Osteoblast (primary cell): ENCODE data around the gene ANO4. TPM values are rescaled to one million over a fixed set of nuclear protein-coding genes. Genes with fewer than 3 reads are reported as not detected.

Source experiments
- DNase-seq: peaks from one replicate; pipeline ENCODE4 v3.0.0; 2011; ENCODE audit warnings: low spot score, mixed read lengths; ENCODE audit not compliant: insufficient read length; ENCODE audit errors: missing footprints
- H2AFZ ChIP-seq: 2 replicates; pipeline ENCODE4 v1.6.0; 2011; ENCODE audit warnings: mild to moderate bottlenecking, low read length
- H3K27ac ChIP-seq: 2 replicates; pipeline ENCODE4 v1.5.1; 2011; ENCODE audit warnings: mild to moderate bottlenecking, low read depth, low read length, moderate library complexity
- H3K27me3 ChIP-seq: 2 replicates; pipeline ENCODE4 v1.6.0; 2012; ENCODE audit warnings: mild to moderate bottlenecking, control low read depth, inconsistent platforms, low read length, moderate library complexity; ENCODE audit not compliant: insufficient read depth
- H3K36me3 ChIP-seq: 2 replicates; pipeline ENCODE4 v1.5.1; 2011; ENCODE audit warnings: mild to moderate bottlenecking, low read length, control low read depth, moderate library complexity; ENCODE audit not compliant: insufficient read depth
- H3K4me1 ChIP-seq: 2 replicates; pipeline ENCODE4 v1.5.1; 2011; ENCODE audit warnings: mild to moderate bottlenecking, low read length, control low read depth, moderate library complexity; ENCODE audit not compliant: insufficient read depth
- H3K4me2 ChIP-seq: 2 replicates; pipeline ENCODE4 v1.6.0; 2011; ENCODE audit warnings: mild to moderate bottlenecking, low read length; ENCODE audit not compliant: insufficient read depth
- H3K4me3 ChIP-seq: fragments of 200-600 bp; sonication (generic); 3 replicates; pipeline ENCODE4 v1.5.1; 2012; ENCODE audit warnings: mild to moderate bottlenecking, low read length, inconsistent platforms; ENCODE audit not compliant: insufficient read depth
- H3K79me2 ChIP-seq: 2 replicates; pipeline ENCODE4 v1.6.0; 2012; ENCODE audit warnings: mild to moderate bottlenecking, low read length, control low read depth, inconsistent platforms; ENCODE audit not compliant: insufficient read depth
- H3K9me3 ChIP-seq: 2 replicates; pipeline ENCODE4 v1.5.1; 2011; ENCODE audit warnings: low read depth, low read length, control low read depth
- H4K20me1 ChIP-seq: 2 replicates; pipeline ENCODE4 v1.6.0; 2012; ENCODE audit warnings: mild to moderate bottlenecking, low read length, control low read depth; ENCODE audit not compliant: insufficient read depth
- total RNA-seq: library from RNA; depleted of rRNA; stranded (reverse); fragments of >200 nt; gene quantifications from 2 replicates; pipeline ENCODE4 v1.2.3, GENCODE V29; 2012
- TF ChIP-seq, protein P1 (sequence below): IDR thresholded peaks from 2 replicates; pipeline ENCODE4 v1.5.1; 2011; ENCODE audit warnings: mild to moderate bottlenecking, low read depth, low read length, moderate library complexity; ENCODE audit errors: extremely low read depth

Gene ANO4
- total RNA-seq, 1 donor = not detected

- no peaks in the 10 kb centered on the region for H4K20me1 ChIP-seq
- no peak overlapping the region for H3K4me2 ChIP-seq
- H3K27me3 ChIP-seq = no peaks in the 10 kb centered on the region
- TF ChIP-seq, protein P1, sequence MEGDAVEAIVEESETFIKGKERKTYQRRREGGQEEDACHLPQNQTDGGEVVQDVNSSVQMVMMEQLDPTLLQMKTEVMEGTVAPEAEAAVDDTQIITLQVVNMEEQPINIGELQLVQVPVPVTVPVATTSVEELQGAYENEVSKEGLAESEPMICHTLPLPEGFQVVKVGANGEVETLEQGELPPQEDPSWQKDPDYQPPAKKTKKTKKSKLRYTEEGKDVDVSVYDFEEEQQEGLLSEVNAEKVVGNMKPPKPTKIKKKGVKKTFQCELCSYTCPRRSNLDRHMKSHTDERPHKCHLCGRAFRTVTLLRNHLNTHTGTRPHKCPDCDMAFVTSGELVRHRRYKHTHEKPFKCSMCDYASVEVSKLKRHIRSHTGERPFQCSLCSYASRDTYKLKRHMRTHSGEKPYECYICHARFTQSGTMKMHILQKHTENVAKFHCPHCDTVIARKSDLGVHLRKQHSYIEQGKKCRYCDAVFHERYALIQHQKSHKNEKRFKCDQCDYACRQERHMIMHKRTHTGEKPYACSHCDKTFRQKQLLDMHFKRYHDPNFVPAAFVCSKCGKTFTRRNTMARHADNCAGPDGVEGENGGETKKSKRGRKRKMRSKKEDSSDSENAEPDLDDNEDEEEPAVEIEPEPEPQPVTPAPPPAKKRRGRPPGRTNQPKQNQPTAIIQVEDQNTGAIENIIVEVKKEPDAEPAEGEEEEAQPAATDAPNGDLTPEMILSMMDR = peak; percentile 13
- H3K79me2 ChIP-seq = no peaks in the 10 kb centered on the region
- no peaks in the 10 kb centered on the region for H3K4me1 ChIP-seq
- no peak overlapping the region for H3K4me3 ChIP-seq
- H3K27ac ChIP-seq = no peak overlapping the region
- no peaks in the 10 kb centered on the region for H3K9me3 ChIP-seq
- H3K36me3 ChIP-seq = no peaks in the 10 kb centered on the region
- no peak overlapping the region for H2AFZ ChIP-seq
- no peak for DNase-seq
Observed at GRCh38 chr12:100993916-100994450, 199.4 kb downstream of the ANO4 start.

DNA sequence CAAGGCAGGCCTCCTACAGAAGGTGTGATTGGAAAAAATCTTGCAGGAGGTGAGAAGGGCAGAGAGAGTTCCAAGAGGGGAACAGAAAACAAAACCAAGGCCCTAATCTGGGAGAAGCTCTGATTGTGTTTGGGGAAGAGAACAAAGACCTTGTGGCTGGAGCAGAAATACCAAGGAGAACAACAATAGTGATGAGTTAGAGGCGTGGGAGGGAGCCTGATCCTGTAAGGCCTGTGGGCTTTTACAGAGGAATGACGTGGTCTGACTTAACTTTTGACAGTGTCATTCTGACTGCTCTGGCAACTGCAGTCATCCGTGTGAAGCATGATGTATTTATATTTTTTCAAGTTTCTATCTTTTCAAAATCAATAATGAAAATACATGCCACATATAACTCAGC lies 200.6 kb downstream of the ANO4 start:
- H3K36me3 ChIP-seq = no peaks in the 10 kb centered on the region
- H3K27ac ChIP-seq = no peak overlapping the region
- no peaks in the 10 kb centered on the region for H3K27me3 ChIP-seq
- H3K4me3 ChIP-seq = no peak overlapping the region
- H3K9me3 ChIP-seq = no peaks in the 10 kb centered on the region
- H3K4me1 ChIP-seq = no peaks in the 10 kb centered on the region
- DNase-seq = peak; percentile 78
- no peaks in the 10 kb centered on the region for H4K20me1 ChIP-seq
- H2AFZ ChIP-seq = no peak overlapping the region
- H3K4me2 ChIP-seq = no peak overlapping the region
- TF ChIP-seq, protein P1 = no peak
- no peaks in the 10 kb centered on the region for H3K79me2 ChIP-seq

- no peak overlapping the region for H2AFZ ChIP-seq
- TF ChIP-seq, protein P1 = no peak
- H4K20me1 ChIP-seq = no peaks in the 10 kb centered on the region
- H3K9me3 ChIP-seq = no peaks in the 10 kb centered on the region
- DNase-seq = no peak
- H3K27me3 ChIP-seq = no peaks in the 10 kb centered on the region
- no peaks in the 10 kb centered on the region for H3K79me2 ChIP-seq
- H3K4me2 ChIP-seq = no peak overlapping the region
- H3K4me1 ChIP-seq = no peaks in the 10 kb centered on the region
- no peak overlapping the region for H3K27ac ChIP-seq
- no peak overlapping the region for H3K4me3 ChIP-seq
- no peaks in the 10 kb centered on the region for H3K36me3 ChIP-seq
Observed at GRCh38 chr12:100995771-100996170, 201.2 kb downstream of the ANO4 start.

GRCh38 chr12:101001669-101002068 lies 207.1 kb downstream of the ANO4 start:
- no peaks in the 10 kb centered on the region for H3K4me1 ChIP-seq
- TF ChIP-seq, protein P1 = no peak

More at GRCh38 chr12:101001669-101002068, 207.1 kb downstream of the ANO4 start:
- Histone ChIP-seq H2AFZ (no peak overlapping the region), H3K9me3 (no peaks in the 10 kb centered on the region), H3K27me3 (no peaks in the 10 kb centered on the region), H3K27ac (no peak overlapping the region), H4K20me1 (no peaks in the 10 kb centered on the region), H3K4me3 (no peak overlapping the region), H3K36me3 (no peaks in the 10 kb centered on the region), H3K4me2 (no peak overlapping the region), H3K79me2 (no peaks in the 10 kb centered on the region)
- no peak for DNase-seq
